Endothelial cell of umbilical vein (primary cell): Measurements from ENCODE around the gene SGK1. TPM values are rescaled to one million over a fixed set of nuclear protein-coding genes. Genes with fewer than 3 reads are reported as not detected.

Experiments
- BruUV-seq: library from RNA; stranded (reverse); fragments of 400-500 nt; replicated peaks from 2 replicates; lab custom pipeline; 2021; lab: Mats Ljungman, UMichigan
- CTCF ChIA-PET: fragments of 300-600, 350-600 bp; sonication (Branson Sonifier 250); formaldehyde crosslinking; loops from one replicate; lab custom pipeline; 2021; ENCODE audit warnings: antibody characterized with exemption, inconsistent platforms; lab: Charles Lee
- POLR2A ChIA-PET: fragments of 300-600, 350-600 bp; sonication (Branson Sonifier 250); formaldehyde crosslinking; loops from one replicate; lab custom pipeline; 2021; ENCODE audit warnings: antibody characterized with exemption, inconsistent platforms; lab: Charles Lee
- DNase-seq: peaks from one replicate; pipeline ENCODE4 v3.0.0-alpha.2; 2011; ENCODE audit warnings: low read depth, low spot score
- FAIRE-seq: peaks from 2 replicates; lab custom pipeline; 2011; peaks lifted over from hg19 to GRCh38; lab: Jason Lieb, UNC
- H2AFZ ChIP-seq: 2 replicates; pipeline ENCODE4 v1.6.0; 2012; ENCODE audit warnings: low read depth, low read length, control low read depth, inconsistent platforms
- H3K27ac ChIP-seq: 2 replicates; pipeline ENCODE4 v1.5.1; 2011; ENCODE audit warnings: low read depth, mild to moderate bottlenecking, control low read depth, low read length, moderate library complexity; ENCODE audit not compliant: insufficient read depth
- H3K27me3 ChIP-seq, 2 experiments: 2 replicates each; pipeline versions ENCODE4 v1.6.0 to v1.6.1; 2011; ENCODE audit warnings: low read length in 2 of 2, mixed read lengths in 1 of 2; ENCODE audit not compliant: control insufficient read depth in 2 of 2, insufficient read depth in 2 of 2
- H3K36me3 ChIP-seq, 2 experiments: 2 replicates in 1 of 2; 3 replicates in 1 of 2; pipeline ENCODE4 v1.5.1; 2011; ENCODE audit warnings: low read length in 2 of 2, mild to moderate bottlenecking in 1 of 2, moderate library complexity in 1 of 2; ENCODE audit not compliant: control insufficient read depth in 2 of 2, insufficient read depth in 2 of 2; ENCODE audit errors: extremely low read depth in 1 of 2
- H3K4me1 ChIP-seq: 3 replicates; pipeline ENCODE4 v1.5.1; 2011; ENCODE audit warnings: mild to moderate bottlenecking, low read length; ENCODE audit not compliant: control insufficient read depth, insufficient read depth; ENCODE audit errors: extremely low read depth
- H3K4me2 ChIP-seq: 2 replicates; pipeline ENCODE4 v1.6.1; 2011; ENCODE audit warnings: low read length, control low read depth, mixed read lengths; ENCODE audit not compliant: insufficient read depth
- H3K4me3 ChIP-seq, 3 experiments: fragments of 200-600 bp in 1 of 3; sonication (generic), shearing (Covaris generic) in 1 of 3; replicated peaks in 1 of 3; 2 replicates each; pipeline ENCODE4 v1.5.1; 2011 to 2016; ENCODE audit warnings: control low read depth in 3 of 3, low read length in 3 of 3, mild to moderate bottlenecking in 2 of 3, inconsistent platforms in 1 of 3, low read depth in 1 of 3, moderate library complexity in 1 of 3; ENCODE audit not compliant: insufficient read depth in 1 of 3
- H3K79me2 ChIP-seq: 2 replicates; pipeline ENCODE4 v1.6.0; 2012; ENCODE audit warnings: low read length, inconsistent platforms; ENCODE audit not compliant: control insufficient read depth, insufficient read depth
- H3K9ac ChIP-seq: replicated peaks from 2 replicates; pipeline ENCODE3; 2011; ENCODE audit warnings: low read length, control low read depth; ENCODE audit not compliant: insufficient read depth; ENCODE audit errors: extremely low read depth
- H3K9me1 ChIP-seq: replicated peaks from 3 replicates; pipeline ENCODE4 v1.6.0; 2011; ENCODE audit warnings: mild to moderate bottlenecking, low read length; ENCODE audit not compliant: control insufficient read depth, insufficient read depth; ENCODE audit errors: extremely low read depth
- H3K9me3 ChIP-seq: replicated peaks from 2 replicates; pipeline ENCODE4 v1.5.1; 2012; ENCODE audit warnings: low read length, inconsistent platforms; ENCODE audit not compliant: control insufficient read depth, insufficient read depth
- H4K20me1 ChIP-seq: replicated peaks from 2 replicates; pipeline ENCODE3; 2011; ENCODE audit warnings: mild to moderate bottlenecking, low read length; ENCODE audit not compliant: control insufficient read depth, insufficient read depth; ENCODE audit errors: extremely low read depth
- EZH2 ChIP-seq: IDR thresholded peaks from 2 replicates; pipeline ENCODE4 v1.6.1; 2012; ENCODE audit warnings: borderline replicate concordance, low read depth, mild to moderate bottlenecking, moderate library complexity, low read length, inconsistent platforms; ENCODE audit not compliant: severe bottlenecking
- FOS ChIP-seq: IDR thresholded peaks from 2 replicates; pipeline ENCODE4 v1.6.1; 2011; ENCODE audit warnings: mild to moderate bottlenecking, low read length, moderate library complexity, borderline replicate concordance; ENCODE audit not compliant: insufficient read depth
- JUN ChIP-seq: IDR thresholded peaks from 2 replicates; pipeline ENCODE4 v1.6.1; 2011; ENCODE audit warnings: borderline replicate concordance, low read depth; ENCODE audit not compliant: insufficient read length, insufficient read depth
- MYC ChIP-seq: IDR thresholded peaks from one replicate; pipeline ENCODE4 v1.6.1; 2011; ENCODE audit warnings: mild to moderate bottlenecking, low read depth, low read length
- POLR2AphosphoS5 ChIP-seq: IDR thresholded peaks from 2 replicates; pipeline ENCODE4 v1.6.1; 2012; ENCODE audit warnings: low read depth, mild to moderate bottlenecking, control low read depth, low read length, moderate library complexity; ENCODE audit not compliant: insufficient read depth
- dilution Hi-C: fragments of 300-500 bp; cut with MboI; formaldehyde crosslinking; loops from one replicate; pipeline ENCODE4 v1.15.0; 2019; ENCODE audit warnings: low sequenced_read_pairs; ENCODE audit not compliant: extremely low pct_ligation_motif_present
- intact Hi-C: fragments of 100-400 bp; cut with micrococcal nuclease; formaldehyde crosslinking; loops from one replicate; pipeline ENCODE4 v1.10.0; 2022
- polyA plus RNA-seq, 4 experiments: library from polyadenylated mRNA; depleted of rRNA in 3 of 4; stranded (reverse) in 3 of 4; unstranded in 1 of 4; fragments of >200 nt; gene quantifications; 2 replicates each; pipeline versions ENCODE4 v1.2.1 to v1.2.3, GENCODE V29; 2011 to 2012; ENCODE audit warnings: missing spikeins in 1 of 4
- total RNA-seq: library from RNA; stranded (reverse); gene quantifications from 2 replicates; pipeline ENCODE4 v1.2.3, GENCODE V29; 2021
- TF ChIP-seq, protein P1 (sequence below), 2 donors: IDR thresholded peaks; 1 replicate in 1 of 2; 2 replicates in 1 of 2; pipeline ENCODE4 v1.5.1; 2011; ENCODE audit warnings: low read length in 2 of 2, mild to moderate bottlenecking in 2 of 2, moderate library complexity in 2 of 2, control low read depth in 1 of 2, inconsistent platforms in 1 of 2, low read depth in 1 of 2; ENCODE audit not compliant: insufficient read depth in 1 of 2; ENCODE audit errors: extremely low read depth in 1 of 2
- TF ChIP-seq, protein P2 (sequence below): IDR thresholded peaks from 2 replicates; pipeline ENCODE4 v1.6.1; 2011; ENCODE audit not compliant: insufficient read depth, insufficient read length

SGK1 gene
- total and polyA plus RNA-seq, 2 donors (not counting 3 experiments of a cell fraction or from before 2014, with no cell fraction given), result 121 to 128 TPM

DNA sequence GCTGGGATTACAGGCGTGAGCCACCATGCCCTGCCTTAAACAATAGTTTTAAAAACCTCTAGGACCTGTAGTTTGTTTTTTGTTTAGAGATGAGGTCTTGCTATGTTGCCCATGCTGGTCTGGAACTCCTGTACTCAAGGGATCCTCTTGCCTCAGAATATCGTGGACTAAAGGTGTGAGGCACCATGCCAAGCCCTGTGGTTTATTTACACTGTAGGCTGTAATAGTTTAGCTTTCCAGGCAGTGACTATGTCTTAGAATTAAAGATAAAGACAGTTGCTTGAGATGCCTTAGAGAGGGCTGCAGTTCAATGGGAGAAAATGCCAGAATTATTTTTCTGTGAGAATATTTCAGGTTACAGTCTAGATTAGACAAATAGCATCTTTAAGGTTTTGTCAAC, 72.9 kb downstream of the SGK1 start:
- no peak for DNase-seq
- POLR2A ChIA-PET, result no interaction called here

More for the DNA sequence above, 72.9 kb downstream of the SGK1 start:
- Histone ChIP-seq H3K9ac (no peak overlapping the region), H2AFZ (no peak overlapping the region), H3K4me1 (no peaks in the 10 kb centered on the region), H4K20me1 (no peaks in the 10 kb centered on the region), H3K36me3 (no peaks in the 10 kb centered on the region), H3K27me3 (no peaks in the 10 kb centered on the region), H3K79me2 (no peaks in the 10 kb centered on the region), H3K27ac (no peak overlapping the region), H3K9me3 (no peaks in the 10 kb centered on the region), H3K4me2 (no peak overlapping the region), H3K9me1 (no peaks in the 10 kb centered on the region), H3K4me3 (no peak overlapping the region)
- BruUV-seq, result no TSS peak
- dilution Hi-C loops, result no loop called here
- no peak for FAIRE-seq
- TF ChIP-seq EZH2, result no peak
- TF ChIP-seq POLR2AphosphoS5, result no peak
- TF ChIP-seq, protein P1, sequence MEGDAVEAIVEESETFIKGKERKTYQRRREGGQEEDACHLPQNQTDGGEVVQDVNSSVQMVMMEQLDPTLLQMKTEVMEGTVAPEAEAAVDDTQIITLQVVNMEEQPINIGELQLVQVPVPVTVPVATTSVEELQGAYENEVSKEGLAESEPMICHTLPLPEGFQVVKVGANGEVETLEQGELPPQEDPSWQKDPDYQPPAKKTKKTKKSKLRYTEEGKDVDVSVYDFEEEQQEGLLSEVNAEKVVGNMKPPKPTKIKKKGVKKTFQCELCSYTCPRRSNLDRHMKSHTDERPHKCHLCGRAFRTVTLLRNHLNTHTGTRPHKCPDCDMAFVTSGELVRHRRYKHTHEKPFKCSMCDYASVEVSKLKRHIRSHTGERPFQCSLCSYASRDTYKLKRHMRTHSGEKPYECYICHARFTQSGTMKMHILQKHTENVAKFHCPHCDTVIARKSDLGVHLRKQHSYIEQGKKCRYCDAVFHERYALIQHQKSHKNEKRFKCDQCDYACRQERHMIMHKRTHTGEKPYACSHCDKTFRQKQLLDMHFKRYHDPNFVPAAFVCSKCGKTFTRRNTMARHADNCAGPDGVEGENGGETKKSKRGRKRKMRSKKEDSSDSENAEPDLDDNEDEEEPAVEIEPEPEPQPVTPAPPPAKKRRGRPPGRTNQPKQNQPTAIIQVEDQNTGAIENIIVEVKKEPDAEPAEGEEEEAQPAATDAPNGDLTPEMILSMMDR (IDR thresholded peaks at IDR 0.05; ENCODE audit: extremely low read depth in 1 of 2, insufficient read depth in 1 of 2, low read depth in 1 of 2, low read length in 2 of 2), result no peak
- TF ChIP-seq FOS, result no peak
- TF ChIP-seq JUN, result no peak
- TF ChIP-seq MYC, result no peak
- TF ChIP-seq, protein P2, sequence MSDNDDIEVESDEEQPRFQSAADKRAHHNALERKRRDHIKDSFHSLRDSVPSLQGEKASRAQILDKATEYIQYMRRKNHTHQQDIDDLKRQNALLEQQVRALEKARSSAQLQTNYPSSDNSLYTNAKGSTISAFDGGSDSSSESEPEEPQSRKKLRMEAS, result no peak
- CTCF ChIA-PET, result no interaction called here
- intact Hi-C loops, result no loop called here
